T-helper 22 cell (primary cell): ENCODE data around the gene SMTN.
"Not testable (repeated sequence)": the region's sequence is repeated elsewhere in the genome, so short reads cannot be mapped to it uniquely, and the experiment has no call there.

Experiments used
- DNase-seq: peaks from one replicate; pipeline ENCODE4 v3.0.0-alpha.2; 2020; ENCODE audit warnings: low read depth

The SMTN gene

GRCh38 chr22:31090217-31091085 is 9.3 kb downstream of the SMTN start:
- DNase-seq = no peak

- no peak for DNase-seq
Observed at GRCh38 chr22:31091106-31091975, 10.2 kb downstream of the SMTN start.

GRCh38 chr22:31092161-31092560 is 11.0 kb downstream of the SMTN start:
- DNase-seq = no peak

DNA sequence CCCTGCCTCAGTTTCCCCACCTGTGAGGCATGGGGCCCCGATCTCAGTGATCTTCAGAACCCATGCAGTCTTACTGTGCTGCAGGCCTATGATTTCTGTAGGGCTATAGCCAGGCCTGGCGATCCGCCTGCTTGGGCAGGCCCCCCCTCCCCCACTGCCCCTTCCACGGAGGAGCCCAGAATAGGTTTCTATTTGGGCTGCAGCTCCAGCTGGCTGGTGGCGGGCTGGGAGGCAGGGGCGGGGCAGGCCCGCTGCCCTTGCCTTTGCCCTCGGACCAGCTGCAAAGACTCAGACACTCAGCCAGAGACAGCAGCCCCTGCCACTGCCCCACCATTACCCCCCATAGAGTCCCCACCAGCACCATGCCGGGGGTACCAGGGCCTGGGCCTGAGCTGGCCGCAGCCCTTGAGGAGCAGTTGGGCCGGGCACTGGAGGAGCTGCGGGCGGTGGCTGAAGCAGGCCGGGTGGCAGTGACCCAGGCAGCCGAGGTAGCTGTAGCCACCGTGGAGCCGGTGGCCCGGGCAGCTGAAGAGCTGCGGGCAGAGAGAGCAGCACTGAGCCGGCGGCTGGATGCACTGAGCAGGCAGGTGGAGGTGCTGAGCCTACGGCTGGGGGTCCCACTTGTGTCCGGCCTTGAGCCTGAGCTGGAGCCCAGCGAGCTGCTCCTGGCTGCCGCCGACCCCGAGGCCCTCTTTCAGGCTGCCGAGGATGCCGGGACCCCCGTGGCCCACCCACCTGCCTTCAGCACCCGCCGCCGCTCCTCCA is 12.2 kb downstream of the SMTN start:
- DNase-seq = no peak

GRCh38 chr22:31094021-31094551 is 13.0 kb downstream of the SMTN start:
- DNase-seq = no peak

- no peak for DNase-seq
Observed at GRCh38 chr22:31094741-31095140, 13.6 kb downstream of the SMTN start.

GRCh38 chr22:31095637-31096249 is 14.6 kb downstream of the SMTN start:
- no peak for DNase-seq

DNA sequence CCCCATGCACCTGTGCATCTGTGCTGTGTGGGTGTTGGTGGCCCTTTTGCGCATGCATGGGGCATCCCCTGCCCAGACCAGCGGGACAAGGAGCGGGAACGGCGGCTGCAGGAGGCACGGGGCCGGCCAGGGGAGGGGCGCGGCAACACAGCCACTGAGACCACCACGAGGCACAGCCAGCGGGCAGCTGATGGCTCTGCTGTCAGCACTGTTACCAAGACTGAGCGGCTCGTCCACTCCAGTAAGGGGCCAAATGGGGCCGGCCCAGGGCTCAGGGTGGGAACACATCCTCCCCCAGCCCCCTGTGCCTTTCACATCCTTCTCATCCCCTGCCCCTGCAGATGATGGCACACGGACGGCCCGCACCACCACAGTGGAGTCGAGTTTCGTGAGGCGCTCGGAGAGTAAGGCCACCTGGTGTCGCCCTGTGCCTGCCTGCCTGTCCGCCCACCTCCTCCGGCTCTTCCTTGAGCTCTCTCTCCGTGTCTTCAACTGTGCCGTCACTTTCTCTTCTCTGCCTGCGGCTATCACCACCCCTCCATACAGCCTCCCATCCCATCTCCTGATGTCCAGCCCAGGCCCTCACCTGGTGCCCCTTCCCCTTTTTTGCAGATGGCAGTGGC is 15.7 kb downstream of the SMTN start:
- no peak for DNase-seq

- not testable (repeated sequence) for DNase-seq
Observed at GRCh38 chr22:31097539-31097938, 16.4 kb downstream of the SMTN start.

GRCh38 chr22:31097941-31098631 is 17.0 kb downstream of the SMTN start:
- no peak for DNase-seq

DNA sequence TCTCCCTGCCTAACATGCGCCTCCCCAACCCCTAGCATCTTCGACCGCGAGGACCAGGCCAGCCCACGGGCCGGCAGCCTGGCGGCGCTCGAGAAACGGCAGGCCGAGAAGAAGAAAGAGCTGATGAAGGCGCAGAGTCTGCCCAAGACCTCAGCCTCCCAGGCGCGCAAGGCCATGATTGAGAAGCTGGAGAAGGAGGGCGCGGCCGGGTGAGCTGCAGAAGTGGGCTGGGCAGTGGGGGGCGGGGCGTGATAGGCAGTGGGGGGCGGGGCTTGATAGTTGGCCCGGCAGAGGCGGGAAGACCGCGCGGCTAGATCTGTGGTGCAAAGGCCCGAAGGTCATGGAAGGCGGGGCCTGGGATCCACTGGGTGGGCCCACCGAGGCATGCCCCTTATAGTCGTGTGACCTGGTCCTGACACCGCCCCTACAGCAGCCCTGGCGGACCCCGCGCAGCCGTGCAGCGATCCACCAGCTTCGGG is 17.6 kb downstream of the SMTN start:
- DNase-seq = no peak

DNA sequence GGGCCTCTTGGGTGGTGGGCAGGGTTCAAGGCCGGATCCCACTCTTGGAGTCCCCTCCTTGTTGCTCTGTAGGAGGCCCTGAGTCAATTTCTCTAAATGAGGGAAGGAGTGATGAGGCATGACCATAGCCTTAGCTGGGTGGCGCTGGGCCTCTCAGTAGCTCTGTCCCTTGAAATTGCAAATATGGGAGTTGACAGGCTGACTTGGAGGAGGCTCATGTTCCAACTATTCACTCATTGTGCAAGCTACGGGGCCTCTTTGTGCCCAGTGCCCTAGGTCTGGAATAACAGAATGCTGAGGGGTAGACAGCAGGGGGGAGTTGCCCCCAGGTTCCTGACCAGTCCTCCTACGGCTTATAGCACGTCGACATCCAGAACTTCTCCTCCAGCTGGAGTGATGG is 18.3 kb downstream of the SMTN start:
- DNase-seq = no peak

GRCh38 chr22:31099841-31100761 is 19.0 kb downstream of the SMTN start:
- no peak for DNase-seq

GRCh38 chr22:31100762-31101525 is 19.8 kb downstream of the SMTN start:
- DNase-seq = no peak

DNA sequence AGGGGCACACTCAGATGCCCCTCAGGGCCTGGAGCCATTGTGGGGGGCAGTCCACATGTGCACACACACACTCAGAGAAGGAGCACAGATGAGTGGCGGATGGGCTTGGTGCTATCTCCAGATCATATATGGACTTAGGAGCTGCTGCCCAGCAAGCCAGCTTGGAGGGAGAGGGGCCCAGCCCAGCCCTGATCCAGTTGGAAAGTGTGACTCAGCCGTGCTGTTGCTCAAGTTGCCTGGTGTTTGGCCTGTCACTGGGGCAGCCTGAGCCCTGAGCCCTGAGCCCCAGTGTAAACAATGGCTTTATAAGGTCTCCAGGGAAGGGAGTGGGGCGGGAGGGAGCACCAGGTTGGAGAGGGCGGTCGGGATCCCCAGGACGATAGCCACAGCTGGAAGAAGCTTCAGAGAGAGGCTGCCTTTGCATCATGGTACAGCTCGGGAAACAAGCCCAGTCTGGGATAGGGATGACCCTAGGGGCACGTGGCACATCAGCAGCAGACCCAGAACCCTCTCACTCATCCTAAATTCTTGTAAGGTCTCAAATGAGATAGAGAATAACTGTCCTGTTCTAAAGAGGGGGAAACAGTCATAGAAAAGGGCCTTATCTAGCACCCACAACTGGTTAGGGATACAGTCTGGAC is 21.4 kb downstream of the SMTN start:
- DNase-seq = no peak

DNA sequence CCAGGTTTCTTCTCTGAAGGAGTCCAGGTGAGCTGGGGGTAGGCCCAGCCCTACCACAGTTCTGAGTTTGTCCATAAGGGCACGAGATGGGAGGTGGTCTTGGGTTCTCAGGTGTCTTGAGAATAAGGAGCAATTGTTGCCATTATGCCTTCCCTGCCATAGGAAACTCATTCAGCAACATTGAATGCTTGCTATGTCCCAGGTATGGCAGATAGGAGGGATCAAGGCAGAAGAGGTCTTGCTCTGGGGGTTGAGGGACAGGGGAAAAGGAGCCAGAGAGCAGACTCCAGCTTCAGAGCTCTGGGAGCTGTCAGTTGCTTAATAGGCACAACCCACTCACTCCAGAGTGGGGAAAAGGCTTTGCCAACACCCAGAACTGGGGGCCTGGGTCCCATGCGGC is 22.0 kb downstream of the SMTN start:
- DNase-seq = no peak

- DNase-seq = no peak
Observed at GRCh38 chr22:31103899-31104694, 23.0 kb downstream of the SMTN start.
